ENCODE results near the gene TMCO6.
"Not testable (repeated sequence)": the region's sequence is repeated elsewhere in the genome, so short reads cannot be mapped to it uniquely, and the experiment has no call there.

Gene TMCO6

DNA sequence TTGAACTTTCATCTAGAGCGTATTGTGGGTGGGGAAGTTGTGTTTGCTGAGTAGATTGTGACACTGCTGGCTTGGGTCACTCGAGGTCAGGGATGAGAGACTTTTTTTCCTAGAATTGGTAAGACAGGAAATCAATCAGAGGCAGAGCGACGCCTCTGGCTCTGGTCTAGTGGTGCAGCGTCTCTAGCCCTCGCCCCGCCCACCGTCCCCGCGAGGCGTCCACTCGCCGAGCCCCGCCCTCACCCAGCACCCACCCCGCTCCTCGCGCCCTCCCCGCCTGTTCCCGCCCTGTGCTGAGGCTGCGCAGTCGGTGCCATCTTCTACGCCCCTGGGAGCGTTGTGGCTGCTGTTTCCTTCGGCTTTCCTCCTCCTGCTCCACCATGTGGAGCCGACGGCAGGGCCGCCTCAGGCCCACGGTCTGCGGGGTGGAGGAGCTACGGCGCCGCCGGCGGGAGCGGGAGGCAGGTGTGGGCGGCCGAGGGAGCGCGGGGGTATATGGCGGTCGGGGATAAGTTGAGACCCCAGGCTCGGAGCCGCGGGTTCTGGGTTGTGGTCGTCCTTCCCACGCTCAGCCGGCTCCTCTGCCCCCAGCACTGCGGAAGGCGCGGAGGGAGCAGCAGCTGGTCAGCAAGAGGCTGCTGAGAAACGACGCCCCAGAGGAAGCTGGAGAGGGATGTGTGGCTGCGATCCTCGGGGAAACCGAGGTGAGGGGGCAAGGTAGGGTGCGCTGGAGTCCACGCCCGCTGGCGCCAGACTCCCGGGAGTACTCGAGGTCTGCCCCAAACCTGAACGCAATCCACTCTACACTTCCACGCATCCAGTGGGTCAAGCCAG is at the start of gene TMCO6:
TMCO6 (plus strand) TSS at position 304 of the 834 bp plus-strand sequence; CDS start at position 381, 77 bp downstream.
- DNase-seq: peak; percentile 92

DNA sequence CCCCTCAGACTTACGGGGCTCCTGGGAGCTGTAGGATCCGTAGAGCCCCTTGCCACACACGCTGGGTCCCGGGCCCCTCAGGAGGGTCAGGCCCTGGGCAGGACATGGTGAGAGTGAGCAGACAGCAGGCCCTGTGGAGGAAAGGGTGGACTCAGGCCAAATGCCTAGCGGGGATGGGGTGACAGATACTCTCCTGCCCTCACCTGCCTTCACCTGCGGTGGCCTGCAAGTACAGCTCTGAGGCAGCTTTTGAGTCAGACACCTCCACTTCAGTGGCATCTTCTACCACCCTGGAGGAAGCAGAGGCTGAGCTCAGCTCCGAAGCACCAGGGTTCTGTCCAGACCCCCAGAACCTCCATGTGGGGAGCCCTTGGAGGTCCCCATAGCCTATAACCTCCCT is 48.4 kb upstream of the TMCO6 start:
- DNase-seq: no peak

DNA sequence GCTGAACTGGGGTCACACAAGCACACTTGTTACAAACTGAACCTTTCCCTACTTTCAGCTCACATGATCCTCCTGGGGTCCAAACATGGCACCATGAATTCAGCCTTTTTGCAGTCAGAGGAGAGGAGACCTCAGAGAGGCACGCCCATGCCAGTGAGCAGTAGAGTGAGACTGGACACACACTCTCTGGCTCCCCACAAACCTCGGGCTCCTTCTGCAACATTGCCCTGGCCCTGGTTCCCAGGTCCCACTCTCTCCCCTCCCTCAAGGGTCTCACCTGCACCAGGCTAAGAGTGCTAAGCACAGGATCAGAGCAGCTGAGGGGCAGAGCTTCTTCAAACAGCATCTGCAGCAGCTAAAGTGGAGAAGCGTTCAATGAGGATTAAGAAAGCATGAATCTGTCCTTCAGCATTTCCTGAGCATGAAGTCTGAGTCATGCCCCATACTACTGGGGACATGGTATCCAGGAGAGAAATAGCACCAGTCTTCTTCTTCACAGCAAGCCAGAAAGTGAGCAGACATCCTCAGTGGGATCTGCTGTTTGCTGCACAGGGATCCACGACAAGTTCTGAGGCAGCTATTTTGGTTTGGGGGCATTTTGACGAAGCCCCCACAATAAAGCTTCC is 47.4 kb upstream of the TMCO6 start:
- no peak for DNase-seq

DNA sequence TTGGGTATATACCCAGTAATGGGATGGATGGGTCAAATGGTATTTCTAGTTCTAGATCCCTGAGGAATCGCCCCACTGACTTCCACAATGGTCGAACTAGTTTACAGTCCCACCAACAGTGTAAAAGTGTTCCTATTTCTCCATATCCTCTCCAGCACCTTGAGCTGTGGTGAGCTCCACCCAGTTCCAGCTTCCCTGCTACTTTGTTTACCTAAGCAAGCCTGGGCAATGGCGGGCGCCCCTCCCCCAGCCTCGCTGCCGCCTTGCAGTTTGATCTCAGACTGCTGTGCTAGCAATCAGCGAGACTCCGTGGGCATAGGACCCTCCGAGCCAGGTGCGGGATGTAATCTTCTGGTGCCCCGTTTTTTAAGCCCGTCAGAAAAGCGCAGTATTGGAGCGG is 46.2 kb upstream of the TMCO6 start:
- not testable (repeated sequence) for DNase-seq

DNA sequence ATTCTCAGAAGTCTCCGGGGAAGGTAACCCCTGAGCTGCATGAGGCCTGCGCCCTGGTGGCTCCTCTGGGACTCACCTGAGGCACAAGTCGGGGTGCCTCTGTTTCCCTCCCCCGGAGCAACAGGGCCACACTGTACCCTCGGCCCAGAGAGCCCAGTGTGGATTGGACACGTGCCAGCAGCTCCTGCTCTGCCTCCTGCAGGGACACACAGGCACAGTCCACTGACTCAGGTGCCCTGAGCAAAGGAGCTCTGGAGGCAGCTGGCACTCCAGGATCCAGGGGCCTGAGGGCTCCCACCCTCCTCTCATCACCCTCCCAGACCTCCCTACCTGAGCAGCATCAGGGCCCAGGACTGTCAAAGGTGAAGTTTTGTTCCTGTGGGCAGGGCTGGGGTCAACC is 45.1 kb upstream of the TMCO6 start:
- no peak for DNase-seq

DNA sequence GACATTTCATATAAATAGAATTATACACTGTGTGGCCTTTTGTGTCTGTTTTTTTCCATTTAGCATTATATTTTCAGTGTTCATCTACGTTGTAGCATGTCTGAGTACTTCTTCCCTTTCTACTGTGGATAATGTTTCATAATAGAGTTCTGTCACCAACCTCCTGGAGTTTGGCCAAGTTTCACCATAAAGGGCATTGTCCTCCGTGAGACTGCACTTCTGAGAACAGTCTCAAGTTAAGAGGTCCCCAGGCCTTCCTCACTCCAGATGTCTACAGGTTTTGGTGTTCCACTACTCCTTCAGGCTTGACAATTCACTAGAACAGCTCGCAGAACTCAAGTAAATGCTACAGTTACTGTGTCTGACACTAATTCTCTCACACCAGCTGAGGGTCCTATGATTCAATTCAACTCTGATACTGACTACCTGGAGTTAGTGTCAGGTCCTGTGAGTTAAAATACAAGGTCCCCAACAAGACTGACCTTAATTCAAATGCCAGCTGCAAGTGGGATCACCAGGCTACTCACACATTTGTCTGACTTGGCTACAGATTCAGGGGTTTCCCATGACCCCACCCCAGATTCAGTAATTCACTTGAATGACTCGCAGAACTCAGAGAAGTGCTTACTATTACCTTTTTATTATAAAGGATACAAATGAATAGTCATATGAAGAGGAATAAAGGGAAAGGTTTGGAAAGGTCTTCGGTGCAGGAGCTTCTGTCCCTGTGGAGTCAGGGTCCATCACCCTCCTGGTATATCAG is 43.5 kb upstream of the TMCO6 start:
- peak; percentile 2 for DNase-seq

DNA sequence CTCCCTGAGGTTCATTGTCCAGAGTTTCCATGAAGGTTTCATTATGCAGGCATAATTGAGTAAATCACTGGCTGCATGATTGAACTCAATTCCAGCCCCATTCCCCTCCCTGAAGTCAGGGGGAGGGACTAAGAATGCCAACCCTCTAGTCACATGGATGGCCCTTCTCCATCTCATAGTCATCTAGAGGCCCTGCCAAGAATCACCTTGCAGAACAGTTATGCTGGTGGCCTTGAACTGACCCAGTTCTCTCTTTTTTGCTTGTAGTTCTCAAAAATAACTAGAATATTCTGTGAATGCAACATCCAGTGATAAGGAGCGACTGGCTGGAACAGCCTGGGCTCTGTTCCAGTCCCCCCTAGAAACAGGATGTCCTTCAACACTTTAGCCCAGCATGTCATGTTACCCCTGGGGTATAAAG is 42.9 kb upstream of the TMCO6 start:
- DNase-seq: no peak

DNA sequence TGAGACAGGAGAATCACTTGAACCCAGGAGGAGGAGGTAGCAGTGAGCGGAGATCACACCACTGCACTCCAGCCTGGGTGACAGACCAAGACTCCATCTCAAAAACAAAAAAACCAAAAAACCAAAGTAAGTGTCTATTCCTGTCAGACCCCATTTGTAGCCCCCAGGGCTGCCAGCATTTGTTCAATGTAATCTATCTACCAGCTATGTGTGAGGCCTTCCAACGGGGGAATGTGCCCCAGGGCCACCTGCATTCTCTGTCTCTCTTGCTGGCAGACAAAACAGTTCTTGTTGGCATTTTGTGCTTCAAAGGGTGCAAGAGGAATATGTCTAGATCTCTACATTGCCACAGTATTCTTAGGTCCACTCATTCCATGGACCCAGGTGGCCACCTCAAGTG is 40.4 kb upstream of the TMCO6 start:
- no peak for DNase-seq

DNA sequence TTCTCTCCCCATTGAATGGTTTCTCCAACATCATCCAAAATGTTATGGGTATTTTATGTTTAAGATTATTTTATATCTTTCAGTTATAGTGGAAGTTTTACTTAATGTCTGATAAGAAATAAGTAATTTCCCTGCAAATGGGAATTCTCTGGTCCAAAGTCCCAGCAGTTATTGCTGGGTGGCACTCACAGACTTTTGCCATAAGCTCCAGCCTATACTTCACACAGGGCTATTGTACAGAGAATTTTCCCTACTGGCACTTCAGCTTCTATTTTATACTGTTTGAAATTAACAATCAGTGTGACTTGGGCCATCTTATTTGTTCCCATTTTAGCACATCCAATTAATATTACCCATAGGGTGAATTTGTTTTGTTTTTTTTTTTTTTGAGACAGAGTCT is 39.2 kb upstream of the TMCO6 start:
- no peak for DNase-seq

DNA sequence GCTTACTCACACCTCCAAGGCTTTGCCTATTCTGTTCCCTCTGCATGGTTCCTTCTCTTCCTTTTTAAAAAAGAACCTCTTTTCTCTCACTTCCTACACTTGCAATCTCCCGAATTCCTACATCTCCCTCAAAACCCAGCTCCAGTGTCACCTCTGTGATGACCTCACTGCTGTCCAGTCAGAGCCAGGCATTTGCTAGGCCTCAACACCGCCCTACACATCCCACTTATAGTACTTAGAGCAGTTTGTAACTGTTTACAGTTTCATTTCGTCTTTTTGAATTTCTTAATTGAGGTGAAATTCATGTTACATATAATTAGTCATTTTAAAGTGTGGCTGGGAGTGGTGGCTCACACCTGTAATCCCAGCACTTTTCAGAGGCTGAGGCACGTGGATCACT is 37.1 kb upstream of the TMCO6 start:
- DNase-seq: no peak

DNA sequence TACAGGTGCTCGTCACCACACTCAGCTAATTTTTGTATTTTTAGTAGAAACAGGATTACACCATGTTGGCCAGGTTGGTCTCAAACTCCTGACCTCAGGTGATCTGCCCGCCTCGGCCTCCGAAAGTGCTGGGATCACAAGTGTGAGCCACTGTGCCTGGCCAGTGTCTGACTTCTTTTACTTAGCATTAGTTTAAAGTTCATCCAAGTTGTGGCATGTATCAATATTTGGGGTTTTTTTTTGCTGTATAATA is 35.9 kb upstream of the TMCO6 start:
- not testable (repeated sequence) for DNase-seq

DNA sequence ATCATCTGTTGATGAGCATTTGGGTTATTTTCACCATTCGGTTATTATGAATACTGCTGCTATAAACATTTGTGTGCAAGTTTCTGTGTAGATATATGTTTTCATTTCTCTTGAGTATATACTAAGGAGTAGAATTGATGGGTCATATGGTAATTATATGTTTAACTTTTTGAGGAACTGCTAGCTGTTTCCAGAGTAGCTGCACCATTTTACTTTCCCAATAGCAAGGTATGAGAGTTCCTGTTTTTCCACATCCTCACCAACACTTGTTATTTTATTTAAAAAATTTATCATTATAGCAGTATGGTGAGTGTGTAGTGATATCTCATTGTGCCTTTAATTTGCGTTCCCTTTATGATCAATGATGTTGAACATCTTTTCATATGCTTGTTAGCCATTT is 35.5 kb upstream of the TMCO6 start:
- DNase-seq: no peak

DNA sequence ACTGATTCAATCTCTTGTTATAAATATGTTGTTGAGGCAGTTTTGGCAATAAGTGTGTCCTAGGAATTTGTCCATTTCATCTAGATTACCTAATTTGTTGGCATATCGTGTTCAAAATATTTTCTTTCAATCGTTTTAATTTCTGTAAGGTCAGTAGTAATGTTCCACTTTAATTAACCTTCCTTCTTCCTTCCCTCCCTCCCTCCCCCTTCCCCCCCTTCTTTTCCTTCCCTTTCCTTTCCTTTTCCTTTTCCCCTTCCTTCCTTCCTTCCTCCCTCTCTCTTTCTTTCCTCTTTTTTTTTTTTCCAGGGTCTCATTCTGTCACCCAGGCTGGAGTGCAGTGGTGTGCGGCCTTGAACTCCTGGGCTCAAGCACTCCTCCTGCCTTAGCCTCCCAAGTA is 33.4 kb upstream of the TMCO6 start:
- no peak for DNase-seq

DNA sequence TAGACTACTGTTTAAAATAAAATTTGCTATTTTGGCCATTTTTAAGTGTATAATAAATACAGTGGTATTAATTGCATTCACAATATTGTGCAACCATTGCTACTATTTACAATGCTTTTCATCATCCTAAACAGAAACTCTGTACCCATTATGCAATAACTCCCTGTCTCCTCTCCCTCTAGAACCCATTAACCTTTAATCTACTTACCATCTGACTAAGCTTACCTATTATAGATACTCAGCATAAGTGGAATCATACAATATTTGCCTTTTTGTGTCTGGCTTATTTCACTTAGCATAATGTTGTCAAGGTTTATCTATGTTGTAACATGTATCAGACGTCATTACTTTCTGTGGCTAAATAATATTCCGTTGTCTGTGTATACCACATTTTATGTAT is 32.2 kb upstream of the TMCO6 start:
- DNase-seq: no peak

DNA sequence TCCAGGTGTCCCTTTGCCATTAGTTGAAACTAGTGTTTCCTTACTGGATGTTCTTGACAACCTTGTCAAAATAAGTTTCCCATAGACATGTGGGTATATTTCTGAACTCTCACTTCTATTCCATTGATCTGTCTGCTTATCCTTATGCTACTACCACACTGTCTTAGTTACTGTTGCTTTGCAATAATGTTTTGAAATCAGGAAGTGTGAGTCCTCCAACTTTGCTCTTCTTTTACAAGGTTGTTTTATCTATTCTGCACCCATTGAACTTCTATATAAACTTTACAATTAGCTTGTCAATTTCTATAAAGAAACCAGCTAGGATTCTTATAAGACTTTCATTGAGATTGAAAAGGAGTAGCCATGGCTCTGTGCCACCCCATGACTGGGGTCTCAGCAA is 30.5 kb upstream of the TMCO6 start:
- no peak for DNase-seq

DNA sequence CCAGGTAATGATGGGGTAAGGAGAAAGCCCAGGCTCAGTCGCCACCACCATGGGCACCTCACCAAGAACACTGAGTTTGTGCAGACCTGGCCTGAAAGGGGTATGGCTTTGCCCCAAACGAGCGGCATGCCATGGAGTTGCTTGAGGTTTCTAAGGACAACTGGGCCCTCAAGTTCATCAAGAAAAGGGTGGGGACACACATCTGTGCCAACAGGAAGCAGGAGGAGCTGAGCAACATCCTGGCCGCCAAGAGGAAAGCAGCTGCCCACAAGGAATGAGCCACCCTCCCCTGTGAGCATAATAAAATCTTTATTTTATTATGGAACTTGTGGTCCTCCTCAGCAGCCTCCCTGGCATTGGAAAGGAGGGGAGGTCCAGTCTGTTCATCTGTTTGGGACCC is 30.1 kb upstream of the TMCO6 start:
- DNase-seq: no peak

DNA sequence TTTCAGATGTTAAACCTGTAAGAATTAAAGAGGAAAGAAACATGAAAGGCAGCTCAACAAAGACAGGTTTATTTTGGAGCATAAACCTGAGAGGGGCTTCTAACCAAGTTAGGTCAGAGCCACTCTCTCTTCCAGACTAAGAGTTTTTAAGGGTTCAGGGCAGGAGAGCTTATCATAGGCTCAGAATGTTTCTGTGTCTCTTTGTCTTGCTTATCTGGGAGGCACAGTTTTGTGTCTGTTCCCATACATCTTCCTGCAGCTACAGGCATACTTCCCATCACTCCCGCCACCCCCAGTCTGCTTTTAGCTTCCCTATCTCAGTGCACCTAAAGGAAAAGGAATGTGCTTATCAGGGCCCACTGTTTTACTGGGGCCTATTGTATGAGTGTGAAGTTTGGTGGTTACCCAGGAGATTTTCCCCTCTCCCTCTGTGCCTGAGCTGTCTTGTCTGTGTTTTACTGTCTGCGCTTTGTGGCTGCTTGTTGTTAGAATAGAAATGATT is 28.2 kb upstream of the TMCO6 start:
- no peak for DNase-seq

DNA sequence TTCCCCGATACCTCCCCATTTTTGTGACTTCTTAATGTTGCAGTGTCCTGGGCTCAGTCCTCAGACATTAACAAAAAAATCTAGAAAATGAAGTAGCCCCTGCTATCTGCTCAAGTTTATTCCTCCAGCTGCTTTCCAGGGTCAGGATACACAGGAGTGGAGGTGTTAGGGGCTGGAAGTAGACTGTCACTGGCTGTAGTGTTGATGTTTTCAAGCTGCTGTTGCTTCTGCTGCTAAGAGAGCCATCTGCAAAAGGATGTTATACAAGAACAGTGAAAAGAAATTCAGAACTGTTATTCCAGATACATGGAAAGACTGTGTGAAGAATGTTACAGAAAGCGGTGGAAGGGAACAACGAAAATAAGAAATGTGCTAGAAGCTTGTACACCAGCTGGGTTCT is 16.9 kb upstream of the TMCO6 start:
- DNase-seq: no peak

DNA sequence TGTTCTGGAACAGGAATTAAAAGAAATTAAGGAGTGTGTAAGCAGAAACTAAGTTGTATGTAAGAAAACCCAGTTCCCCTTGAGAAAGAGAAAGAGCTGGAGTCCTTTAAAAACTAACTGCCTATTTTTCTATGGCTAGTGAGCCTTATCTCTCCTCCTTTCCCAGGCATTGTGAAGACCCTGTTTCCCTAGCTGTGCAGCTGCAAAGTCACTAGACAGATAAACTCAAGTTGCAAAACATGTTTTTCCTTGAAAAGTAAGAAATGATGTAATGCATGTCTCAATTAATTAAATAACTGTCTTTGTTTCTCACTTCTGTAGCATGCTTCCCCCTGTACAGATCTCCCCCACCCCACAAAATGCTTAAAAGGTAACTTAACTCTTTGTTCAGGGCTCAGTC is 16.2 kb upstream of the TMCO6 start:
- DNase-seq: not testable (repeated sequence)

DNA sequence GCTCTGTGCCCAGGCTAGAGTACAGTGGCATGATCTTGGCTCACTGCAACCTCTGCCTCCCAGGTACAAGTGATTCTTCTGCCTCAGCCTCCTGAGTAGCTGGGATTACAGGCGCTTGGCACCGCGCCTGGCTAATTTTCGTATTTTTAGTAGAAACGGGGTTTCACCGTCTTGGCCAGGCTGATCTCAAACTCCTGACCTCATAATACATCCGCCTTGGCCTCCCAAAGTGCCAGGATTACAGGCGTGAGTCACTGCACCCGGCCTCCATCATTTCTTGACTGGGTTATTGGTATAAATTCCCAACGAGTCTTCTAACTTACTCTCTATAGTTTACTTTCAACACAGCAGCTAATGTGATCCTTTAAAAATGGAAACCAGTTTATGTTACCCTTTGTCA is 14.4 kb upstream of the TMCO6 start:
- not testable (repeated sequence) for DNase-seq

DNA sequence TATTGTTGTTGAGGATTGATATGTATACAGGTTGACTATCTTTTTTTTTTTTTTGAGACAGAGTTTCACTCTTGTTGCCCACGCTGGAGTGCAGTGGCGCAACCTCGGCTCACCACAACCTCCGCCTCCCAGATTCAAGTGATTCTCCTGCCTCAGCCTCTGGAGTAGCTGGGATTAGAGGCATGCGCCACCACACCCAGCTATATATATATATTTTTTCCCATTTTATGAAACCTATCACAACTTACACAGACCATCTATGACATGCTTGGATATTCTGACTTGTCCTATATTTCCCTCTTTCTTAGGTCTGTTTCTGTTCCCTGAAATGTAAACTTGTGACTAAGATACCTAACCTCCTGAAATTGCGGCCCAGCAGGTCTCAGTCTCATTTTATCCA is 11.3 kb upstream of the TMCO6 start:
- no peak for DNase-seq

DNA sequence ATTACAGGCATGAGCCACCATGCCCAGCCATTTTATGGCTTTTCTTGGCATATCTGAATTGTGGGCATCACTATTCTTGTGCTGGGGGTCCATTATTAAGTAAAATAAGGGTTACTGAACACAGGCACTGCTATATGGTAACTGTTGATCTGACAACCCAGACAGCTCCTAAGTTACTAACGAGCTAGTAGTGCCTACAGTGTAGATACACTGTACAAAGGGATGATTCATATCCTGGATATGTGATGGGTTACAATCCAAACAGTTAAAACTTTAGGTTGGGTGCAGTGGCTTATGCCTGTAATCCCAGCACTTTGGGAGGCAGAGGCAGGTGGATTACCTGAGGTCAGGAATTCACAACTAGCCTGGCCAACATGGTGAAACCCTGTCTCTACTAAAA is 10.5 kb upstream of the TMCO6 start:
- no peak for DNase-seq

DNA sequence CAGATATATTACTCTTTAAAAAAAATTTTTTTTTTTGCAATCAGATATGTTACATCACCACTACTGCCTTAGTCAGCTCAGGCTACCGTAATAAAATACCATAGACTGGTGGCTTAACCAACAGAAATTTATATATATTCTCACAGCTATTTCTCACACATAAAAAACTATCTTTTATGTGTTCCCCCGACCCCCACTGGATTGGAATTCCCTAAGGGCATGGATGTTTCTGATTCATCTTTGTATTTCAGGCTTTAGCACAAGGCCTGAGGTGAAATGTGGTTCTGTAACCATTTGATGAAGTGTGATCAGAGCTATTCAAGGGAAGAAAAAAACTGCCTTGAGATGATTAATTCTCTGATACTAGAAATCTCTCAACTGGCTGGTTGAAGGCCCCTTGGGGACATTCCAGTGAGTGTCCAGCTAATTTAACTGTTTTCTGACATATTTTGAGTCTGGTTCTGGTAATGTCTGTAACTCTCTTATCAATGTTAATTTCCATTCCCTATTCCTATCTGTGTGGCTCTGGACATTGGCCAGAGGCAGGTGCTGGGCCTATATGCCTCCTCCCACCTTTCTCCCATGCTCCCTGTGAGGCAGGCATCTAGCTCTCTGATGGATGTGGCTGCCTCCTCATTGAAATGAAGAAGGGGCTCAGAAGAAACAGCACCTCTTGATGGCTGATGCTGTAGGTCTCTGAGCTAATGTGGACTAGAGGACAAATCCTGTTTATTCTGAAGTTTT is 8.8 kb upstream of the TMCO6 start:
- DNase-seq: no peak

Measured in NCI-H1436 (cell line).